HuH-7 (cell line): Measurements from ENCODE around the gene FADS6.

Experiments used
- DNase-seq: peaks from one replicate; pipeline ENCODE4 v3.0.0; 2011; ENCODE audit warnings: low spot score

The FADS6 gene

GRCh38 chr17:74827800-74828199 lies 65.6 kb downstream of the FADS6 start:
- no peak for DNase-seq
